NK-92 treated with Interleukin-12 subunit alpha and Interleukin-12 subunit beta, amount 100 ng/mL, for 24 hours (cell line): Measurements from ENCODE around the gene ATAD3B.
"Not testable (repeated sequence)": the region's sequence is repeated elsewhere in the genome, so short reads cannot be mapped to it uniquely, and the experiment has no call there.

ENCODE experiments used
- DNase-seq: peaks from one replicate; lab custom pipeline; 2025; lab: John Stamatoyannopoulos, UW

ATAD3B gene

GRCh38 chr1:1479547-1480487 lies 8.3 kb downstream of the ATAD3B start:
- no peak for DNase-seq

GRCh38 chr1:1480488-1480867 lies 8.9 kb downstream of the ATAD3B start:
- not testable (repeated sequence) for DNase-seq

GRCh38 chr1:1481811-1482210 lies 10.2 kb downstream of the ATAD3B start:
- not testable (repeated sequence) for DNase-seq

- no peak for DNase-seq
These were observed 11.3 kb downstream of the ATAD3B start for GRCh38 chr1:1482856-1483255.

- DNase-seq = no peak
These were observed 12.1 kb downstream of the ATAD3B start for GRCh38 chr1:1483714-1484113.

GRCh38 chr1:1484976-1485750 lies 13.6 kb downstream of the ATAD3B start:
- not testable (repeated sequence) for DNase-seq

GRCh38 chr1:1485755-1486317 lies 14.3 kb downstream of the ATAD3B start:
- not testable (repeated sequence) for DNase-seq

GRCh38 chr1:1487701-1488100 lies 16.1 kb downstream of the ATAD3B start:
- no peak for DNase-seq

- DNase-seq = no peak
These were observed 17.7 kb downstream of the ATAD3B start for GRCh38 chr1:1489231-1489630.

- DNase-seq = no peak
These were observed 18.3 kb downstream of the ATAD3B start for GRCh38 chr1:1489861-1490260.

GRCh38 chr1:1490633-1491230 lies 19.2 kb downstream of the ATAD3B start:
- no peak for DNase-seq

GRCh38 chr1:1491601-1492000 lies 20.0 kb downstream of the ATAD3B start:
- DNase-seq = no peak

GRCh38 chr1:1494311-1494710 lies 22.7 kb downstream of the ATAD3B start:
- not testable (repeated sequence) for DNase-seq

- not testable (repeated sequence) for DNase-seq
These were observed 24.0 kb downstream of the ATAD3B start for GRCh38 chr1:1495461-1495975.

GRCh38 chr1:1504777-1505365 lies 33.3 kb downstream of the ATAD3B start:
- not testable (repeated sequence) for DNase-seq

GRCh38 chr1:1505366-1505798 lies 33.8 kb downstream of the ATAD3B start:
- not testable (repeated sequence) for DNase-seq

GRCh38 chr1:1505801-1506200 lies 34.2 kb downstream of the ATAD3B start:
- not testable (repeated sequence) for DNase-seq

GRCh38 chr1:1507305-1507704 lies 35.7 kb downstream of the ATAD3B start:
- no peak for DNase-seq

- not testable (repeated sequence) for DNase-seq
These were observed 37.4 kb downstream of the ATAD3B start for GRCh38 chr1:1508775-1509464.

- DNase-seq = not testable (repeated sequence)
These were observed 37.9 kb downstream of the ATAD3B start for GRCh38 chr1:1509465-1509850.
